ENCODE measurements around the gene KCNG4. TPM values are rescaled to one million over a fixed set of nuclear protein-coding genes. Genes with fewer than 3 reads are reported as not detected.

KCNG4 gene
- polyA plus RNA-seq, 1 donor (not counting 4 experiments of a cell fraction or from before 2014, with no cell fraction given), result not detected

DNA sequence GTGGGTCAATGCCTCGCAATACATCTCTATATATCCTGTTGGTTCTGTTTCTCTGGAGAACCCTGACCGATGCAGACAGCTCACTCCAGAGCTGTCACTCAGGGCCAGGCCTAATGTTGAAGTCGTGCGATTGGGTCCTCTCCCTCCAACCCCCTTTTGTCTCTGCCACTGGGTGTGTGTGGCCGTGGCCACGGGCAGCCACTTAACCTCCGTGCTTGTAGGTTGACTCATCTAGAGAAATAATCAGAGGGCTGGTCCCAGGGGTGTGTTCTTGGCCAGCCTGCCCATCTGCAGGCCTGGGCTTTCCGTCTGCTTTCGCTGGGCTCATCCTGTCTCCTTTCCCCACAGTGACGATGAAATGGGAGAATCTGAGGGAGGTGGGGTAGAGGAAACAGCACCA is 41.4 kb downstream of the KCNG4 start:
- H3K4me2 ChIP-seq (ENCODE audit: control insufficient read depth, extremely low read depth, insufficient read depth, low read depth, low read length), result peak overlapping the region; percentile 24
- no peak overlapping the region for H3K27ac ChIP-seq (ENCODE audit: control insufficient read depth, insufficient read depth, low read length)
- no peaks in the 10 kb centered on the region for H3K27me3 ChIP-seq (ENCODE audit: control insufficient read depth, extremely low read depth, insufficient read depth, low read length)
- H3K9me3 ChIP-seq (ENCODE audit: control insufficient read depth, low read depth, low read length), result no peaks in the 10 kb centered on the region
- DNase-seq (ENCODE audit: low read depth, low spot score), result no peak
- H3K79me2 ChIP-seq (ENCODE audit: control insufficient read depth, insufficient read depth, low read length), result no peaks in the 10 kb centered on the region
- no peaks in the 10 kb centered on the region for H3K36me3 ChIP-seq (ENCODE audit: control insufficient read depth in 2 of 2, extremely low read depth in 1 of 2, insufficient read depth in 2 of 2, low read length in 2 of 2)
- H2AFZ ChIP-seq (ENCODE audit: control insufficient read depth, low read length), result no peak overlapping the region
- peak; percentile 43 for FAIRE-seq
- H3K9ac ChIP-seq (ENCODE audit: control insufficient read depth, extremely low read depth, insufficient read depth, low read length), result no peak overlapping the region
- H3K4me1 ChIP-seq (ENCODE audit: control insufficient read depth, extremely low read depth, insufficient read depth, low read length), result peaks cover 34% of the 10 kb centered on the region
- TF ChIP-seq, protein P1, sequence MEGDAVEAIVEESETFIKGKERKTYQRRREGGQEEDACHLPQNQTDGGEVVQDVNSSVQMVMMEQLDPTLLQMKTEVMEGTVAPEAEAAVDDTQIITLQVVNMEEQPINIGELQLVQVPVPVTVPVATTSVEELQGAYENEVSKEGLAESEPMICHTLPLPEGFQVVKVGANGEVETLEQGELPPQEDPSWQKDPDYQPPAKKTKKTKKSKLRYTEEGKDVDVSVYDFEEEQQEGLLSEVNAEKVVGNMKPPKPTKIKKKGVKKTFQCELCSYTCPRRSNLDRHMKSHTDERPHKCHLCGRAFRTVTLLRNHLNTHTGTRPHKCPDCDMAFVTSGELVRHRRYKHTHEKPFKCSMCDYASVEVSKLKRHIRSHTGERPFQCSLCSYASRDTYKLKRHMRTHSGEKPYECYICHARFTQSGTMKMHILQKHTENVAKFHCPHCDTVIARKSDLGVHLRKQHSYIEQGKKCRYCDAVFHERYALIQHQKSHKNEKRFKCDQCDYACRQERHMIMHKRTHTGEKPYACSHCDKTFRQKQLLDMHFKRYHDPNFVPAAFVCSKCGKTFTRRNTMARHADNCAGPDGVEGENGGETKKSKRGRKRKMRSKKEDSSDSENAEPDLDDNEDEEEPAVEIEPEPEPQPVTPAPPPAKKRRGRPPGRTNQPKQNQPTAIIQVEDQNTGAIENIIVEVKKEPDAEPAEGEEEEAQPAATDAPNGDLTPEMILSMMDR (optimal IDR thresholded peaks at IDR 0.05 in 1 of 3, IDR thresholded peaks at IDR 0.05 in 1 of 3, conservative IDR thresholded peaks at IDR 0.05 in 1 of 3; ENCODE audit: extremely low read depth in 1 of 3, insufficient read depth in 2 of 3, low read length in 3 of 3), result no peak
- no peak for TF ChIP-seq EZH2 (IDR thresholded peaks at IDR 0.05; ENCODE audit: low read length)
- no peak overlapping the region for H3K4me3 ChIP-seq (ENCODE audit: control insufficient read depth in 2 of 3, extremely low read depth in 1 of 3, insufficient read depth in 2 of 3, low read depth in 1 of 3, low read length in 3 of 3)
- dilution Hi-C loops (cut with MboI; ENCODE audit: extremely low pct_ligation_motif_present, low sequenced_read_pairs), result no loop called here
- H4K20me1 ChIP-seq (ENCODE audit: control insufficient read depth, extremely low read depth, insufficient read depth, low read length), result no peaks in the 10 kb centered on the region
- no peaks in the 10 kb centered on the region for H3K9me1 ChIP-seq (ENCODE audit: control insufficient read depth, extremely low read depth, insufficient read depth, low read length)

DNA sequence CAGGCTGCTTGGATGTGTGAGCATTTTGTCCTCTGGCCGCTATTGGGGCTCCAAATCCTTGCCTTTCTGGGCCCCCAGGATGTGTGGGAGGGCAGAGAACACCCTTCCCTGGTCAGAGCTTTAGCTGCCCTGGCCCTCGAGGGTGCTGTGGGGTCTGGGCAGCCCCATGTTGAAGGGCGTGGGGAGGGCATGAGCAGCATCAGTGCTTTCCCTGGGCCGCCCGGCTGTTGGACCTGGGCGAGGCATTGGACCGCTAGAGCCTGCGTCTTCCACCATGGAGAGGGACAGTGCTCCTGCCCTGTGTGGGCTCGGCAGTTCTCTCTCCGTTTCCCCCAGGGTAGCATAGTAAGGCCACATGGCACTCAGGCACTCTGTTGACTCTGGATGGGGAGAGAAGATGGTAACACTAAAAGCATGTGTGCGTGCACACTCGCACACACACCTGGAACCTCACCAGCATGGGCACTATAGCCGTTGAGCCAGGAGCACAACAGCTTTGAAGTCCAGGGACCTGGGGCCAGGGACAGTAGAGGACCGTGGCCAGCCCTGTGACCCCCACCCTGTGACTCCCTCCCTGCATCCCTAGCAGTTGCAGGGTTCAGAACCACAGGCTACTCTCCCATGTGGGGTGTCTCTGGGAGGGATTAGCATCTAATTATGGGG is 42.2 kb downstream of the KCNG4 start:
- Histone ChIP-seq H3K27ac (ENCODE audit: control insufficient read depth, insufficient read depth, low read length) (peak overlapping the region; percentile 64), H3K4me2 (ENCODE audit: control insufficient read depth, extremely low read depth, insufficient read depth, low read depth, low read length) (peak overlapping the region; percentile 93)

More for the DNA sequence above, 42.2 kb downstream of the KCNG4 start:
- no peak for FAIRE-seq
- no peaks in the 10 kb centered on the region for H4K20me1 ChIP-seq (ENCODE audit: control insufficient read depth, extremely low read depth, insufficient read depth, low read length)
- H3K36me3 ChIP-seq (ENCODE audit: control insufficient read depth in 2 of 2, extremely low read depth in 1 of 2, insufficient read depth in 2 of 2, low read length in 2 of 2), result no peaks in the 10 kb centered on the region
- no peak for DNase-seq (ENCODE audit: low read depth, low spot score)
- TF ChIP-seq, protein P1 (optimal IDR thresholded peaks at IDR 0.05 in 1 of 3, IDR thresholded peaks at IDR 0.05 in 1 of 3, conservative IDR thresholded peaks at IDR 0.05 in 1 of 3; ENCODE audit: extremely low read depth in 1 of 3, insufficient read depth in 2 of 3, low read length in 3 of 3), result no peak
- no peak for TF ChIP-seq EZH2 (IDR thresholded peaks at IDR 0.05; ENCODE audit: low read length)
- no peak overlapping the region for H3K9ac ChIP-seq (ENCODE audit: control insufficient read depth, extremely low read depth, insufficient read depth, low read length)
- dilution Hi-C loops (cut with MboI; ENCODE audit: extremely low pct_ligation_motif_present, low sequenced_read_pairs), result no loop called here
- H3K9me3 ChIP-seq (ENCODE audit: control insufficient read depth, low read depth, low read length), result no peaks in the 10 kb centered on the region
- no peaks in the 10 kb centered on the region for H3K27me3 ChIP-seq (ENCODE audit: control insufficient read depth, extremely low read depth, insufficient read depth, low read length)
- no peaks in the 10 kb centered on the region for H3K9me1 ChIP-seq (ENCODE audit: control insufficient read depth, extremely low read depth, insufficient read depth, low read length)
- peak overlapping the region in 2 of 3 experiments; percentile 65 to 66 for H3K4me3 ChIP-seq (ENCODE audit: control insufficient read depth in 2 of 3, extremely low read depth in 1 of 3, insufficient read depth in 2 of 3, low read depth in 1 of 3, low read length in 3 of 3)
- peaks cover 34% of the 10 kb centered on the region for H3K4me1 ChIP-seq (ENCODE audit: control insufficient read depth, extremely low read depth, insufficient read depth, low read length)
- H3K79me2 ChIP-seq (ENCODE audit: control insufficient read depth, insufficient read depth, low read length), result no peaks in the 10 kb centered on the region
- peak overlapping the region; percentile 88 for H2AFZ ChIP-seq (ENCODE audit: control insufficient read depth, low read length)

All from keratinocyte (primary cell).